Kidney capillary endothelial cell (primary cell): ENCODE measurements around the gene TTC33.
"Not testable (repeated sequence)": the region's sequence is repeated elsewhere in the genome, so short reads cannot be mapped to it uniquely, and the experiment has no call there.

Source experiments
- DNase-seq: peaks from one replicate; pipeline ENCODE4 v3.0.0-alpha.2; 2018; ENCODE audit warnings: low spot score

TTC33 gene

GRCh38 chr5:40779561-40779960 lies 23.8 kb upstream of the TTC33 start:
- DNase-seq: no peak

- DNase-seq: no peak
Measured at GRCh38 chr5:40778133-40778532, 22.4 kb upstream of the TTC33 start.

GRCh38 chr5:40776658-40776977 lies 20.9 kb upstream of the TTC33 start:
- DNase-seq: no peak

GRCh38 chr5:40775846-40776657 lies 20.3 kb upstream of the TTC33 start:
- no peak for DNase-seq

GRCh38 chr5:40775085-40775845 lies 19.5 kb upstream of the TTC33 start:
- no peak for DNase-seq

GRCh38 chr5:40774623-40775022 lies 18.9 kb upstream of the TTC33 start:
- no peak for DNase-seq

- no peak for DNase-seq
Measured at GRCh38 chr5:40770764-40771163, 15.0 kb upstream of the TTC33 start.

GRCh38 chr5:40762705-40763104 lies 6.9 kb upstream of the TTC33 start:
- DNase-seq: no peak

GRCh38 chr5:40757400-40757799 lies 1.6 kb upstream of the TTC33 start:
- DNase-seq: no peak

GRCh38 chr5:40755093-40755406 lies 711 bp downstream of the TTC33 start:
- peak; percentile 69 for DNase-seq

GRCh38 chr5:40754381-40755092 lies 1.2 kb downstream of the TTC33 start:
- DNase-seq: no peak

GRCh38 chr5:40746703-40747102 lies 9.1 kb downstream of the TTC33 start:
- DNase-seq: no peak

GRCh38 chr5:40743771-40744170 lies 12.0 kb downstream of the TTC33 start:
- no peak for DNase-seq

GRCh38 chr5:40738502-40738901 lies 17.3 kb downstream of the TTC33 start:
- no peak for DNase-seq

GRCh38 chr5:40736103-40736875 lies 19.5 kb downstream of the TTC33 start:
- DNase-seq: peak; percentile 79

GRCh38 chr5:40735609-40736008 lies 20.2 kb downstream of the TTC33 start:
- DNase-seq: no peak

- peak; percentile 65 for DNase-seq
Measured at GRCh38 chr5:40734986-40735385, 20.8 kb downstream of the TTC33 start.

GRCh38 chr5:40733879-40734563 lies 21.7 kb downstream of the TTC33 start:
- no peak for DNase-seq

GRCh38 chr5:40733434-40733833 lies 22.3 kb downstream of the TTC33 start:
- no peak for DNase-seq

GRCh38 chr5:40722497-40722911 lies 33.3 kb downstream of the TTC33 start:
- DNase-seq: not testable (repeated sequence)

GRCh38 chr5:40720069-40720468 lies 35.7 kb downstream of the TTC33 start:
- no peak for DNase-seq

GRCh38 chr5:40717281-40717680 lies 38.5 kb downstream of the TTC33 start:
- no peak for DNase-seq
